Cortex of kidney (tissue), 1 donor: Measurements from ENCODE around the gene CLDN10.

Source experiments
- DNase-seq: peaks from one replicate; lab custom pipeline; 2025; lab: John Stamatoyannopoulos, UW

Gene CLDN10

GRCh38 chr13:95601216-95601615 is 48.7 kb downstream of the CLDN10 start:
- no peak for DNase-seq

GRCh38 chr13:95601906-95602305 is 49.4 kb downstream of the CLDN10 start:
- no peak for DNase-seq

DNA sequence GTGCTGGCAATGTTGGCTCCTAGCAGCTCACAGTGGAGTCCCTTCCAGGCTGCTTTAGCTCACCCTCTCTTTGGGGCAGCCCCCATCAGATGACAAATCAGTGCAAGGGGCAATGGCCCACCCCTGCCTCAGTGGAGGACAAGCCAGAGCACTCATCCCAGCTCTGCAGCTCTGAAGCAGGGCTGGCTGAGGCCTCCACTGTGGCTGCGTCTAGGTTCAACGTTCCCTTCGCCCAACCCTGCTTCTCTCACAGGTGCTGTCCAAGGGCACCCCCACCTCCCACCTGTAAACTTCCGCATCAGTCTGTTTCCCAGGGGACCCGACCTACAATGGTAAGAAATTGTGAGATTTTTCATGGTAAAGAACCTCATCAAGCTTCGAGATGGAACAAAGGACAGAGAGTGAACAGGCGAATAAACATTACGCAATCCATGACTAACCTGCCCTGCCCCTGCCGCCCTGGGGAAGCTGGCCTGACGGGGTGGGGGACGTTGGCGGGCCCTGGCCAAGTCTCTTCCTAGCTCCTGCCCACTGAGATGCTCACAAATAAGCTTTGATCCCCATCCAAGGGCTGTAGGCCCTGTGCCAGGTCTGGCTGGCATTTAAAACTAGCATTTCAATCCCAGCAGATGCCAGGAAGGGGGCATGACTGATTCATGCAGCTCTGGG is 51.5 kb downstream of the CLDN10 start:
- DNase-seq: no peak

DNA sequence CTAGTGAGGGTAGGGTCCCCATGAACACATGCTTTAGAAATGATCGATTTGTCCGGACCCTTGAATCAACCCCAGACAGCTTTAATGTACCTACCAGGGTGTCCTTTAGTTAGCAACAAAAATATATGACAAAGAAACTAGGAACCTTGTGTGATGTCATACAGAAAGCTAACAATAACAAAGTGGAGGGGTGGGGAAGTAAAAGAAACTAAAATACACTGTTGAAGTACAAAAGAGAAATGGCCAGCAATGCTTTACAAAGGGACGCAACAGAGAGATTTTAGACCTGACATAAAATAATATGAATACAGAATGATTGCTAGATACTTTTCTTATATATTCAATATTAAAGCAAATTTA is 52.0 kb downstream of the CLDN10 start:
- DNase-seq: no peak

DNA sequence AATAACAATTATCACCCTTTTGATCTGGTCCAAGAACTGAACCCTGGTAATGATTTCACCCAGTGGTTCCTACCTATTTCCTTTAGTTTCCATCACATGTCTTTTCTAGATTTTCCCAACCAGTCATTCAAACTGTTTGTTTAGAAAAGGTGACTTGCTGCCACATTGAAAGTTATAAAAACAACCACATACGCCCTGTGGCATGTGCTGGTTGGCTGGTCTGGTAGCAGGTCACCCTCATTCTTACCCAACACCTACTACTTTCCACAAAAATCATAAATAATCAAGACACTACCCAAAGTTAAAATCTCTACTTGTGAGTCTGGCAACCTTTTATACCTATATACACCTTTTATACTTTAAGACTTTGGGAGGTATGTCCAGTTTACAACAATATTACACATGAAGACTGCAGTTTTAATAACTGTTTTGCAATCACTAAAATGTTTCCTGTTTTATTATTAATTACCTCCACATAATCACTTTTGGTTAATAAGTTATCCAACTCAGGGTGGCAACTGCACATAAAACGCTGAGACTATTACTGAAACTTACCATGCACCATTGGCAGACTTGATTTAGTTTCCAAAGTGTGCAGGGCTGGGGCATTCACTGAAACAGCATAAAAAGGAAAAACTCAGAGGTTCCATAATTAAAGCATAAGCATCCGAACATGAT is 53.1 kb downstream of the CLDN10 start:
- no peak for DNase-seq

DNA sequence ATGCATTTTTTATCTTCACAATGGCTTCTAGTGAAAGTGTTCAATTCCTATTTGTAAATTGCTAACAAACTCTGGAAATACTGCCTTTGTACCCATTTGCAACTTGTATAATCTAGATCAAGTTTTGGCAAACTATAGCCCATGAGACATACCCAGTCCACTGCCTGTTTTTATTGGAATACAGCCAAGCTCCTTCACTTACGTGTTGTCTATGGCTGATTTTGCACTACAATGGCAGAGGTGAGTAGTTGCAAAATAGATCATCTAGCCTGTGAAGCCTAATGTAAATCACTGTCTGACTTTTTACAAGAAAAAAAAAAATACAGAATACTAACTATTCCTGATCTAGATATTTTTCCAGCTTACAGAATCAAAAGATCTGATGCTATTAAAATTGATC is 54.8 kb downstream of the CLDN10 start:
- DNase-seq: no peak

DNA sequence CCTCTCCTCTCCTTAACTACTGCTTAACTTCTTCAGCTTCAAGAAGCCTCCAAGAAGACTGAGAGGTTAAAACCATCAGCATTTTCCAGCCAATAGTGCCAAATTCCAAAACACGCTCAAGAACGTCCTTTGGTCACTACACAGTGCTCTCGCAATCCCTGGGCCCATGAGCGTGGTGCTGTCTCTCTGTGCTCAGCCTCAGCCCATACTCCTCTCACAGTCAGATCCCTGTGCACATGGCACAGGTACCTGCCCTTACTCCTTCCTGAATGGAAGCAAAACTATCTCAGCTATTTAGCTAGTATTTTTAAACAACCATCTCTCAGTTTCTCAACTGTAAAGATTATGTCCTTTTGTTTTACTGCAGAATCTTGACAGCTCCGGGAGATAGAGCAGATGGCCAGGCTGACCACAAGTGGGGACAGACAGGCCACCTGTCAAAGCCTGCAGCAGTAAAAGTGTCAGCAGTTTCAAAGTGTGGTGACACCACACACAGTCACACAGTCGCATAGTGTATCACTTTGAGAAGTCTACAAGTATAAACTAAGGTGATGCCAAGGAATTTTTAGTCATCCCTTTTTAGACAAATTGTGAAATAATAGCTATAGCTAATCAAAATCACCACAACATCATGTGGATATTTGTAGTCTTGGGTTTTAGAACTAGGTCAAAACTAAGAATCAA is 56.3 kb downstream of the CLDN10 start:
- no peak for DNase-seq

GRCh38 chr13:95614641-95615245 is 62.2 kb downstream of the CLDN10 start:
- no peak for DNase-seq

DNA sequence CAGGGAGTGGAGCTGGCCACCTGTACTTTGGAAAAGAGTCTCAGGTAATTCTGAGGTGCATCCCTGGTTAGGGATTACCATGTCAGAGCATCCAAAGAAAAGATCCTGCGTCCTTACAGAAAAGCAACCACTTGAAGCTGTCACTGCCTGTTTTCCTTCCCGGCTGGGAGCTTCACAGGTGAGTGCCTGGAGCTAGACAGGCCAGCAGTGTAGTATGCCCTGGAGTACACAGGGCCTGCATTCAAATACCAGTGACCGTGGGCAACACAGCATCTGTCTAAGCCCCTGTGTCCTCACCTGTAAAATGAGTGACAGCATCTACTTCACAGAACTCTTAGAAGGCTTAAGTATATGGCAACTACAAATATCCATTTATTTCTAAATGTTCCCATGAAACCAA is 63.0 kb downstream of the CLDN10 start:
- no peak for DNase-seq

DNA sequence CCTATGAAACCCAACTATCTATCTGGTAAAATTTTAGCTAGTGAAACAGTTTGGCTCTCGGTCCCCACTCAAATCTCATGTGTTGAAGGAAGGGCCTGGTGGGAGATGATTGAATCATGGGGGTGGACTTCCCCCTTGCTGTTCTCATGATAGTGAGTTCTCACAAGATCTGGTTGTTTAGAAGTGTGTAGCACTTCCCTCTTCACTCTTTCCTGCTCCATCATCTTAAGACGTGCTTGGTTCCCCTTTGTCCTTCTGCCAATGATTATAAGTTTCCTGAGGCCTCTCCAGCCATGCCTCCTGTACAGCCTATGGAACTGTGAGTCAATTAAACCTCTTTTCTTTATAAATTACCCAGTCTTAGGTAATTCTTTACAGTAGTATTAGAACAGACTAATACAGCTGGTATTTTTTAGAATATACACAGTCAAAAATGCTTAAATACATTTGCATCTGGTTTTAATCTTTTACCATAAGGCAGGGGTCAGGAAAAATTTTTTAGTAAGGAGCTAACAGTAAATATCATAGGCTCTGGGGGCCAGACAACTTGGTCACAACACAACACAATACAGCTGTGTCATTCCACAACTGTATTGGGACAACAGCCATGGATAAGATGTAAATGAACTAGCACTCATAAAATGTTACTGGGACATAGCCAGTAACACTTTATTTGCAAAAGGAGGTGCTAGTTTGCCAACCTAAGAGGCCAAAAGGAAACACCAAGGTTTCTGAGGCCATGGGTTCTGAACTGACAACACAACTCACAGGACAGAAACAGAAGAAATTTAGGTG is 67.7 kb downstream of the CLDN10 start:
- DNase-seq: no peak

DNA sequence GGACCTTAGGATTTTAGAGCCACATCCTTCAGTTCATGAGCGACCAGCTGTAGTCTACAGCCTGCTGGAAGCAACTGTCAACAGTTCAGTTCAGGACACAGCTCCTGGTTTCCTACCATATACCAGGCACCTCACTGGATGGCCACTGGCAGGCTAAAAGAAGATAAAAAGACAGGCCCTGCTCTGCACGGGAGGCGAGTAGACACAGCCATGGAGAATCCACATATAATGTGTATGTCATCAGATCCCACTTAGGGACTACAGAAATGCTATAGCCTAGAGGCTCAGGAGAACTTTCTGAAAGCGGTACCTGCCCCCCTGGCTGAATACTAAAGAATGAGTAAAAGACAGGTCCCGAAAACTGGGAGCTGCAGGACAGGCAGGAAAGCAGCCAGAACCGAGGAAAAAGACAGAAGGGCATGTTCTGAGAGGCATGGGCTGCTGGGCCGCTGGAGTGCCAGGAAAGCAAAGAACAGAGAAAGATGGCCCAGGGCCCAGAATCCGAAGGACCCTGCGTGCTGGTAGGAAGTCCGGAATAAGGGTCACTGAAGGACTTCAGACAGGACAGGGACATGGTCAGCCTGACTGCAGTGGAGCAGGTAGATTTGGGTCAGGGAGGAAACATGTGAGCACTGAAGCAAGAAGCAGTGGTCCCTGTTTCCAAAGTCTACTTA is 68.4 kb downstream of the CLDN10 start:
- no peak for DNase-seq

DNA sequence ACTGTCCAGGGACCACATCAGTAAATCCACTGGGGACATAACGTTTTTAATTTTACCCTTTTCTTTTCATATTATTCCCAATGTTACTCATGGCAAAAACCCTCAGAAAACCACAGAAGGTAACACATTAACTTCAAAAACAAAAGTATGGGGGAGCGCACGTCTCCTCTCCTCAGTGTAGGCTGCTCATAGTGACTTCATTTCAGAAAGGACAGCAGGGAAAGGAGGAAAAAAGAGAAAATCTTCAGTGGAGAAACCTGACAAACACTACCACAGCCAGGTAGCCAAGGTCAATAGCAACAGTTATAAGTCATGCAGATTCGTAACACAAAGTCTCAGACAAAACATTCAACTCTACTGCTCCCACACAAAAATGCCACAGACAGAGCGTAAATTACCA is 70.6 kb downstream of the CLDN10 start:
- no peak for DNase-seq

GRCh38 chr13:95624020-95624419 is 71.5 kb downstream of the CLDN10 start:
- DNase-seq: no peak

- no peak for DNase-seq
These were observed 74.2 kb downstream of the CLDN10 start for GRCh38 chr13:95626768-95627167.

DNA sequence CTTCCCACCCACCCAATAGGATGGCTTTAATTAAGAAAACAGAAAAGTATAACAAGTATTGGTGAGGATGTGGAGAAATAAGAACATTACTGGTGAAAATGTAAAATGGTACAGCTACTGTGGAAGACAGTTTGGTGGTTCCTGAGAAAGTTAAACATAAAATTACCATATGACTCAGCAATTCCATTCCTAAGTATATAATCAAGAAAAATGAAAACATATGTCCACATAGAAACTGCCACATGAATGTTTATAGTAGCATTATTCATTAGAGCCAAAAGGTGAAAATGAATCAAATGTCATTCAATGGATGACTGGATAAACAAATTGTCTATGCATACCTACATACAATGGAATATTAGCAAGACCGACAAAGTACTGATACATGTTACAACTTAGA is 75.1 kb downstream of the CLDN10 start:
- DNase-seq: no peak

DNA sequence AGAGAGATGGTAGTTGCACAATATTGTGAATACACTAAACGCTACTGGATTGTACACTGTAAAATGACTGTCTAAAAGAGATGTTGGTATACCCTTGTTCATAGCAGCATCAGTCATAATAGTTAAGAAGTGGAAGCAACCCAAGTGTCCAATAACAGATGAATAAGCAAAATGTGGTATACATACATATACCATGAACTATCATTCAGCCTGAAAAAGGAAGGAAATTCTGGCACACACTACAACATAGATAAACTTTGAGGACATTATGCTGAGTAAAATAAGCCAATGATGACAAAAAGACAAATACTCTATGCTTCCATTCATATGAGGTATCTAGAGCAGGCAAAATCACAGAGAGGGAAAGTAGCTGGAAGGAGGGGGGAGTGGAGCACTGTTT is 76.0 kb downstream of the CLDN10 start:
- no peak for DNase-seq

- DNase-seq: no peak
These were observed 76.6 kb downstream of the CLDN10 start for GRCh38 chr13:95629071-95629470.
